ENCODE data around the gene RELT.
"Not testable (repeated sequence)": the region's sequence is repeated elsewhere in the genome, so short reads cannot be mapped to it uniquely, and the experiment has no call there.

The RELT gene

GRCh38 chr11:73428227-73428626 is 52.0 kb downstream of the RELT start:
- DNase-seq (ENCODE audit: low read depth in 1 of 2, low spot score in 1 of 2) = no peak

GRCh38 chr11:73428699-73429098 is 52.5 kb downstream of the RELT start:
- no peak for DNase-seq (ENCODE audit: low read depth in 1 of 2, low spot score in 1 of 2)

GRCh38 chr11:73429121-73429750 is 53.0 kb downstream of the RELT start:
- no peak for DNase-seq (ENCODE audit: low read depth in 1 of 2, low spot score in 1 of 2)

- no peak for DNase-seq (ENCODE audit: low read depth in 1 of 2, low spot score in 1 of 2)
Observed at GRCh38 chr11:73430326-73430725, 54.1 kb downstream of the RELT start.

GRCh38 chr11:73431396-73431795 is 55.2 kb downstream of the RELT start:
- DNase-seq (ENCODE audit: low read depth in 1 of 2, low spot score in 1 of 2) = no peak

GRCh38 chr11:73436859-73437258 is 60.7 kb downstream of the RELT start:
- DNase-seq (ENCODE audit: low read depth in 1 of 2, low spot score in 1 of 2) = not testable (repeated sequence)

GRCh38 chr11:73439002-73439843 is 63.0 kb downstream of the RELT start:
- DNase-seq (ENCODE audit: low read depth in 1 of 2, low spot score in 1 of 2) = no peak

- no peak for DNase-seq (ENCODE audit: low read depth in 1 of 2, low spot score in 1 of 2)
Observed at GRCh38 chr11:73445980-73446379, 69.8 kb downstream of the RELT start.

- DNase-seq (ENCODE audit: low read depth in 1 of 2, low spot score in 1 of 2) = no peak
Observed at GRCh38 chr11:73446766-73447165, 70.6 kb downstream of the RELT start.

Measured in activated T-helper 1 cell treated with anti-CD3 and anti-CD28 coated beads, Interleukin-2, amount 50 U/mL, for 16 hours (primary cell).